Common myeloid progenitor, CD34-positive (primary cell): ENCODE measurements around the gene CTNNBL1.

Source experiments
- CTCF ChIA-PET: fragments of 350-600 bp; sonication (Branson Sonifier 250); formaldehyde crosslinking; loops from one replicate; lab custom pipeline; 2021; ENCODE audit warnings: antibody characterized with exemption; lab: Charles Lee
- POLR2A ChIA-PET: fragments of 350-600 bp; sonication (Branson Sonifier 250); formaldehyde crosslinking; loops from one replicate; lab custom pipeline; 2021; ENCODE audit warnings: antibody characterized with exemption; lab: Charles Lee
- DNase-seq, 3 donors: peaks; one replicate each; pipeline versions ENCODE4 v3.0.0 to v3.0.0-alpha.2; 2013
- H3K27ac ChIP-seq, 2 experiments: 1 replicate in 1 of 2; 2 replicates in 1 of 2; pipeline ENCODE4 v1.7.0; 2013; ENCODE audit warnings: inconsistent platforms in 2 of 2, low read length in 2 of 2, mild to moderate bottlenecking in 2 of 2, low read depth in 1 of 2, moderate library complexity in 1 of 2; ENCODE audit not compliant: severe bottlenecking in 2 of 2, insufficient read depth in 1 of 2, poor library complexity in 1 of 2
- H3K27me3 ChIP-seq, 5 experiments: replicated peaks in 2 of 5; 1 replicate in 3 of 5; 2 replicates in 2 of 5; pipeline versions ENCODE4 v1.6.1 to v1.7.0; 2013; ENCODE audit warnings: low read length in 4 of 5, mild to moderate bottlenecking in 2 of 5, moderate library complexity in 2 of 5, inconsistent platforms in 1 of 5; ENCODE audit not compliant: insufficient read depth in 5 of 5, control insufficient read depth in 4 of 5
- H3K36me3 ChIP-seq, 4 experiments: 1 replicate in 2 of 4; 2 replicates in 2 of 4; pipeline versions ENCODE4 v1.6.1 to v1.7.0; 2013; ENCODE audit warnings: low read length in 3 of 4, control low read depth in 1 of 4, mild to moderate bottlenecking in 1 of 4; ENCODE audit not compliant: control insufficient read depth in 4 of 4, insufficient read depth in 4 of 4
- H3K4me1 ChIP-seq, 4 experiments: 1 replicate in 3 of 4; 2 replicates in 1 of 4; pipeline versions ENCODE4 v1.6.1 to v1.7.1; 2013; ENCODE audit warnings: low read length in 3 of 4, mild to moderate bottlenecking in 3 of 4, control low read depth in 1 of 4, inconsistent platforms in 1 of 4, moderate library complexity in 1 of 4; ENCODE audit not compliant: control insufficient read depth in 4 of 4, insufficient read depth in 4 of 4; ENCODE audit errors: control extremely low read depth in 1 of 4
- H3K4me3 ChIP-seq, 7 experiments: 1 replicate in 4 of 7; 2 replicates in 3 of 7; pipeline versions ENCODE4 v1.5.1 to v1.7.0; 2013; ENCODE audit warnings: mild to moderate bottlenecking in 7 of 7, low read length in 6 of 7, moderate library complexity in 6 of 7, inconsistent platforms in 2 of 7, low read depth in 2 of 7, control low read depth in 1 of 7; ENCODE audit not compliant: insufficient read depth in 4 of 7, control insufficient read depth in 1 of 7; ENCODE audit errors: extremely low read depth in 1 of 7
- H3K9me3 ChIP-seq, 5 experiments: 1 replicate in 4 of 5; 2 replicates in 1 of 5; pipeline versions ENCODE4 v1.6.1 to v1.7.1; 2013; ENCODE audit warnings: low read length in 4 of 5, mild to moderate bottlenecking in 2 of 5, inconsistent platforms in 1 of 5, low read depth in 1 of 5, moderate library complexity in 1 of 5; ENCODE audit not compliant: control insufficient read depth in 4 of 5, insufficient read depth in 2 of 5; ENCODE audit errors: control extremely low read depth in 1 of 5
- WGBS: methylation state at CpG from one replicate; pipeline ENCODE4 v1.1.5; 2013; ENCODE audit not compliant: insufficient coverage; 5-methylcytosine and 5-hydroxymethylcytosine counted together

Gene CTNNBL1

GRCh38 chr20:37829128-37829527, 135.3 kb downstream of the CTNNBL1 start:
- H3K9me3 ChIP-seq: no peaks in the 10 kb centered on the region
- ChIA-PET POLR2A (no interaction called here), CTCF (no interaction called here)
- DNase-seq: no peak
- H3K4me3 ChIP-seq: no peak overlapping the region
- WGBS: 95% methylated on average over 3 of the region's 3 CpGs
- peaks cover 0 to 9% (median 1%) of the 10 kb centered on the region in 4 experiments for H3K36me3 ChIP-seq
- no peak overlapping the region for H3K27ac ChIP-seq
- H3K4me1 ChIP-seq: no peaks in the 10 kb centered on the region
- H3K27me3 ChIP-seq: no peaks in the 10 kb centered on the region

DNA sequence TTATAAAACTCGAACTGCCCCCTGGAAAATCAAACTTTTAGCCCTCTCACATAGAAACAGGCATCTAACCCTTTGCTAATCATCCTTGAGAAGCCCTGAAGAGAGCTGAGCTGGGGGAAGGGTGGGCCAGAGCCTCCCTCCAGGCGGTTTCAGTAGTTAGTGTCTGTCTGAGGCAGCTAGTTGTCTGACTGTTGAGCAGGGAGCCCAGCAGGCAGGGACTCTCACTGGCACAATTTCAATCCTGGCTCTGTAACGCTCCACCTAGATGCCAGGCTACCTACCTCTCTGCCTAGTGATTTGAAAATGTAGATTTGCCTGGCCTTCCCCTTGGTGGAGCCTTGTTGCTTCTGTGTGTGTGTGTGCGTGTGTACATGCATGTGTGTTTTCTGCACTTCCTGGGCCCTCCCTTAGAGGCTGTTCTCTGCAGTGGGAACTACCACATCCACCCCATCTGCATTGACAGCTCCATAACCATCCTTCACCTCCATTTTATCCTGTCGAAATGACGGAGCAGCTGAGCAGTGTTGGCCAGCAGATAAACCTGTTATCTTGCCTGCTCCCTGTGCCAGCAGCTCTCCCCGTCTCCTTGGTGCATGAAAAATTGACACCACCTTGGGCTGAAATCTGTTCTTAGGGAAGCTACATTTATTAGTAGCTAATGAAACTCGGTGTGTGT, 139.5 kb downstream of the CTNNBL1 start:
- no peaks in the 10 kb centered on the region for H3K27me3 ChIP-seq
- CTCF ChIA-PET: interaction anchor here (1.1 to 1.6 kb wide), 2 partner anchors 22 to 28 kb away, joined by 3 to 4 read pairs; no protein-coding TSS in a partner anchor
- POLR2A ChIA-PET: no interaction called here
- peaks cover 0 to 2% (median 0%) of the 10 kb centered on the region in 4 experiments for H3K4me1 ChIP-seq
- WGBS: 94% methylated on average over 6 of the region's 8 CpGs
- H3K27ac ChIP-seq: no peak overlapping the region
- H3K36me3 ChIP-seq: peaks cover 0 to 4% (median 0%) of the 10 kb centered on the region in 4 experiments
- DNase-seq: peak in 1 of 3 donors; percentile 10
- no peak overlapping the region for H3K4me3 ChIP-seq
- H3K9me3 ChIP-seq: no peaks in the 10 kb centered on the region

- Histone ChIP-seq H3K9me3 (no peaks in the 10 kb centered on the region), H3K27ac (no peak overlapping the region), H3K36me3 (peaks cover 0 to 18% (median 10%) of the 10 kb centered on the region in 4 experiments), H3K4me1 (peaks cover 0 to 2% (median 0%) of the 10 kb centered on the region in 4 experiments), H3K4me3 (no peak overlapping the region), H3K27me3 (no peaks in the 10 kb centered on the region)
- CTCF ChIA-PET: no interaction called here
- 89% methylated on average over 4 of the region's 5 CpGs for WGBS
- POLR2A ChIA-PET: no interaction called here
- no peak for DNase-seq
Measured at GRCh38 chr20:37836926-37837325, 143.1 kb downstream of the CTNNBL1 start.

DNA sequence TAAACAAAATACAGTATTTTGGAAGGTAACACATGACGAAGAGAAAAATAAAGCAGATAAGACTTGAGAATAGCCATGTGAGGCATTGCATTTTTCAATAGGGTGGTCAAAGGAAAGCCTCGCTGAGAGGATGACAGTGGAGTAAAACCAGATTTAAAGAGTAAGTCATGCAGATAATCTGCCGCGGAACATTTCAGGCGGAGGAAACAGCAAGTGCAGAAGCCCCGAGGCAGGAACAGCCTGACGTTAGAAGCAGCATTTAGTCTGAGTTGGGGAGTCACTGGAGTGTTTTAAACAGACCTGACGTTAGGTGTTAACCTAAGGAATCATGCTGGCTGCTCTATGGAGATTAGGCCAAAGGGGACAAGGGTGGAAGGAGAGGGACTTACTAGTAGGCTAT, 144.1 kb downstream of the CTNNBL1 start:
- Histone ChIP-seq H3K27ac (no peak overlapping the region), H3K9me3 (no peaks in the 10 kb centered on the region), H3K4me3 (no peak overlapping the region), H3K27me3 (no peaks in the 10 kb centered on the region), H3K4me1 (peaks cover 0 to 2% (median 0%) of the 10 kb centered on the region in 4 experiments), H3K36me3 (peaks cover 0 to 28% (median 19%) of the 10 kb centered on the region in 4 experiments)
- 90% methylated on average over 8 of the region's 8 CpGs for WGBS
- ChIA-PET POLR2A (no interaction called here), CTCF (no interaction called here)
- DNase-seq: no peak

DNA sequence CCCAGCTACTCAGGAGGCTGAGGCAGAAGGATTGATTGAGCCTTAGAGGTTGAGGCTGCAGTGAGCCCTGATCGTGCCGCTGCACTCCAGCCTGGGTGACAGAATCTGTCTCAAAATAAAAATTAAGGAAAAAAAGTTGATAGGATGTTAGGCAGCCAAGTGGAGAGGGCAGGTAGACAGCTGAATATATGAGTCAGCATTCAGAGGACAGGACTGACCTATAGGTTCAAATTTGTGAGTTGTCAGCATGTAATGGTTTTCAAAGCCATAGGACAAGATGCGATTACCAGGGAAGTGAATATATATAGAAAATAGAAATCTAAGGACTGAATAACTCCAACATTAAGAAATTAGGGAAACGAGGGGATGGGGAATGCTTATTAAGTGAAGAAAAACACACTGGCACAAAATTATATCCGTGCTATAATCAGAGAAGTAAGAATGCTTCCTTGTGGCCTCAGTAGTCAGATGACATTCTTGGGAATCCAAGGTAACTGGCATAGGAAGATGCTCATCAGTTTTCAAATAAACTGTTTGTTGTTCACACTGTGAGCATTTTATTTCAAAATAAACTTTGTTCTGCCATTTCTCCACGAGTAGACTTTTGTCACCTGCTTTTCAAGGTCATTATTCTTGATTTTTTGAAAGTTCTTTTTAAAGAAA, 145.1 kb downstream of the CTNNBL1 start:
- no peak for DNase-seq
- no peaks in the 10 kb centered on the region for H3K27me3 ChIP-seq
- CTCF ChIA-PET: no interaction called here
- no peak overlapping the region for H3K27ac ChIP-seq
- POLR2A ChIA-PET: no interaction called here
- peaks cover 0 to 37% (median 22%) of the 10 kb centered on the region in 4 experiments for H3K36me3 ChIP-seq
- H3K9me3 ChIP-seq: no peaks in the 10 kb centered on the region
- 99% methylated on average over 4 of the region's 6 CpGs for WGBS
- H3K4me3 ChIP-seq: no peak overlapping the region
- peaks cover 0 to 2% (median 0%) of the 10 kb centered on the region in 4 experiments for H3K4me1 ChIP-seq

DNA sequence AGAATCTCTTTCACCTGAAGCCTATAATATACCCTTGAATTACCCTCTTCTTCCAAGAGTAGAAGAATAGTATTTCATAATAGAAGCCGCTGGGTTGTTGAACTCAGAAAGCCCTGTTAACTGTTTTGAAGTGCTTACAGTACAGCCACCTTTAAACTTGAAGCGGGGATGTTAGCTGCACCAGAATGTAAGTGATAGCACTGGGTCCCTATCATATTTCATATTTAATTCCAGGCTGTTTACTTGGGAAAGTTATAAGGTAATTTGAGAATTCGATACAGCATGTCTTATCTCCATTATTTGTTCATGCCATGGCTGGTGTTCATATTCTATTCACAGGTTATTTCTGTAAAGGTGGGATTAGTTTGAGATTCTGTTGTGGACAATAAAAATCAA, 145.6 kb downstream of the CTNNBL1 start:
- peaks cover 0 to 41% (median 24%) of the 10 kb centered on the region in 4 experiments for H3K36me3 ChIP-seq
- no peak for DNase-seq
- ChIA-PET CTCF (no interaction called here), POLR2A (no interaction called here)
- H3K27me3 ChIP-seq: no peaks in the 10 kb centered on the region
- H3K4me3 ChIP-seq: no peak overlapping the region
- H3K9me3 ChIP-seq: no peaks in the 10 kb centered on the region
- H3K27ac ChIP-seq: no peak overlapping the region
- peaks cover 0 to 2% (median 0%) of the 10 kb centered on the region in 4 experiments for H3K4me1 ChIP-seq
- no CpG with 5 or more reads among the region's 3 CpGs for WGBS

DNA sequence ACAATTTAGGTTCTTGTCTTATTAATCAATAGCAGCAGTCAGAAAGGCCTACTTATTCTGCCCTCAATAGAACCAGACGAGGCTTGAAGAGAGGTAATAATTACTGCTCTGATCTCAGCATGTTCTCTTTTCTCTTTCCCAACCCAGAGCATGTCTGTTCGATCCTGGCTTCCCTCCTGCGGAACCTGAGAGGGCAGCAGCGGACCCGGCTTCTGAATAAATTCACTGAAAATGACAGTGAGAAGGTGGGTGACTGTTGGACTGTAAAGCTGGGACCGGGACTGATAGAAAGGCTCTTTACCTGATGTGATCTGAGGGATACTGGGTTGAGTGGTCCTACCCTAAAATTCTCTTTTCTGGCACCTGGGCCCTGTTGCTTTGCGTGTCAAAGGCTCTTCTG, 146.1 kb downstream of the CTNNBL1 start:
- H3K27me3 ChIP-seq: no peaks in the 10 kb centered on the region
- no peak overlapping the region for H3K4me3 ChIP-seq
- peaks cover 0 to 41% (median 24%) of the 10 kb centered on the region in 4 experiments for H3K36me3 ChIP-seq
- no peak overlapping the region for H3K27ac ChIP-seq
- peaks cover 0 to 2% (median 0%) of the 10 kb centered on the region in 4 experiments for H3K4me1 ChIP-seq
- H3K9me3 ChIP-seq: no peaks in the 10 kb centered on the region
- DNase-seq: no peak
- CTCF ChIA-PET: no interaction called here
- POLR2A ChIA-PET: interaction anchor here (1.2 kb wide), 1 partner anchor 13 kb away, joined by 3 read pairs; no protein-coding TSS in a partner anchor
- WGBS: 92% methylated on average over 2 of the region's 7 CpGs
